DMS153 (cell line): ENCODE measurements around the gene CD4.
"Not testable (repeated sequence)": the region's sequence is repeated elsewhere in the genome, so short reads cannot be mapped to it uniquely, and the experiment has no call there.

ENCODE experiments used
- DNase-seq: peaks from one replicate; lab custom pipeline; 2025; lab: John Stamatoyannopoulos, UW

CD4 gene

GRCh38 chr12:6847676-6848075 lies 58.3 kb downstream of the CD4 start:
- DNase-seq, result no peak

- no peak for DNase-seq
These were observed 60.1 kb downstream of the CD4 start for GRCh38 chr12:6849427-6849826.

- no peak for DNase-seq
These were observed 60.7 kb downstream of the CD4 start for GRCh38 chr12:6849976-6850560.

- no peak for DNase-seq
These were observed 61.4 kb downstream of the CD4 start for GRCh38 chr12:6850796-6851152.

GRCh38 chr12:6851153-6851920 lies 62.0 kb downstream of the CD4 start, which contains the start of gene CDCA3:
TSS of gene CDCA3 (minus strand) at chr12:6851286. CDS start at chr12:6850952, 334 bp downstream.
- peak; percentile 98 for DNase-seq

GRCh38 chr12:6851921-6852650 lies 62.8 kb downstream of the CD4 start, which contains the start of gene USP5:
TSS of gene USP5 (plus strand) at chr12:6852150. CDS start at chr12:6852180, 30 bp downstream.
- peak; percentile 99 for DNase-seq

- DNase-seq, result no peak
These were observed 63.5 kb downstream of the CD4 start for GRCh38 chr12:6852651-6853354.

GRCh38 chr12:6853626-6854025 lies 64.3 kb downstream of the CD4 start:
- no peak for DNase-seq

- no peak for DNase-seq
These were observed 64.7 kb downstream of the CD4 start for GRCh38 chr12:6854036-6854435.

- DNase-seq, result no peak
These were observed 66.0 kb downstream of the CD4 start for GRCh38 chr12:6855322-6855721.

GRCh38 chr12:6858799-6859198 lies 69.5 kb downstream of the CD4 start:
- no peak for DNase-seq

- no peak for DNase-seq
These were observed 70.8 kb downstream of the CD4 start for GRCh38 chr12:6860116-6860515.

- DNase-seq, result no peak
These were observed 71.6 kb downstream of the CD4 start for GRCh38 chr12:6860942-6861341.

- DNase-seq, result no peak
These were observed 72.1 kb downstream of the CD4 start for GRCh38 chr12:6861391-6861790.

GRCh38 chr12:6863033-6863432 lies 73.7 kb downstream of the CD4 start:
- DNase-seq, result no peak

- no peak for DNase-seq
These were observed 74.4 kb downstream of the CD4 start for GRCh38 chr12:6863586-6864321.

GRCh38 chr12:6865307-6865706 lies 76.0 kb downstream of the CD4 start:
- DNase-seq, result not testable (repeated sequence)

- DNase-seq, result no peak
These were observed 77.0 kb downstream of the CD4 start for GRCh38 chr12:6866163-6866919.

- DNase-seq, result no peak
These were observed 77.6 kb downstream of the CD4 start for GRCh38 chr12:6866920-6867412.

GRCh38 chr12:6867413-6868210 lies 78.3 kb downstream of the CD4 start, which contains the start of gene TPI1:
TSS of gene TPI1 (plus strand) at chr12:6867531. CDS start at chr12:6867567, 36 bp downstream.
- peak; percentile 27 for DNase-seq
